ENCODE measurements around the gene LEMD3. TPM values are rescaled to one million over a fixed set of nuclear protein-coding genes. Genes with fewer than 3 reads are reported as not detected.
A peak's percentile ranks its signal among the peaks of the same experiment; 100 is the strongest.

The LEMD3 gene
- total and polyA plus RNA-seq, 2 of the 8 experiments (the other 6 are each of a cell fraction or from before 2014, with no cell fraction given) = 5.8 to 33.2 TPM

DNA sequence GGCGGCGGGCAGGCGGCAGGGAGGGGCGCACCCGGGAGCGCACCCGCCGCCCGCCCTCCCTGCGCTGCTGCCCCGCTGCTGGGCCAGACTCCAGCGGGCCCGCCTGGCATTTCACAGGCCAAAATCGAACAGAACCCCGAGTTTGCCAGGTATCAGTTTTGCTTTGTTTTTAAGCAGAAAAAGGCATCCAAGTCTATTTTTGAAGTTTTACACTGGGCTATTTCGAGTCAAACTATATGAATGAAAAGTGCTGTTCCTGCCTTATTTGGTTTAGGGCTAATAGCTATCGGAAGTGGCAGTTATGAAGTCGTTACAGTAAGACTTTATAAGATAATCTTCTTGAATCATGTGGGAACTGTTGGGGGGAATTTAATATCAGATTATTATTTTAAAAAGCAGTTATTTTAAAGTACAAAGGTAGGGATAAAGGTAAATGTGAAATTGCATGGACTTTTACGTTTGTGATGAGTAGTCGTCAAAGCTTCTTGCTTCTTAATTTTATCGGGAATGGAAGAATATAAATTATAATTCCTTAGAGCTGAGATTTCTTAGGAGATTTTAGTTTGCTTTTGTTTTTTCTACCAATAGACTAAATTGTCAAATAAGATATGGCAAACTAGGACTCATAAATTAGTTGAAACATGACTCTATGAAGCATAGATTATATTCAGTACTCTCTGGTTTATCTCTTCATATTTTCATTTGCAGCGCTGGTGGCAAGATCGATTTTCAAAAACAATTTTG lies 110.2 kb downstream of the LEMD3 start:
- H3K4me2 ChIP-seq (ENCODE audit: insufficient read depth in 1 of 2, low read depth in 2 of 2, low read length in 2 of 2) = peak overlapping the region; percentile 80 to 85
- H3K23ac ChIP-seq (ENCODE audit: insufficient read length) = no peak overlapping the region
- no peak for DNase-seq (ENCODE audit: low read depth in 1 of 2, low spot score in 2 of 2)
- no peak overlapping the region for H2BK20ac ChIP-seq (ENCODE audit: low read length)
- no peaks in the 10 kb centered on the region for H3K79me1 ChIP-seq (ENCODE audit: low read depth, low read length)
- H2BK12ac ChIP-seq (ENCODE audit: low read depth, low read length) = no peak overlapping the region
- no peaks in the 10 kb centered on the region for H4K20me1 ChIP-seq (replicated peaks in 1 of 2; ENCODE audit: control insufficient read depth in 1 of 2, insufficient read depth in 2 of 2, low read length in 2 of 2)
- peaks cover 13% of the 10 kb centered on the region; the same call in 1 of the 2 replicates for H3K23me2 ChIP-seq (ENCODE audit: low read depth, low read length)
- H2AK5ac ChIP-seq (ENCODE audit: low read depth, low read length) = no peak overlapping the region
- H4K5ac ChIP-seq (ENCODE audit: insufficient read length, low read depth, low read length) = no peak overlapping the region
- H3K79me2 ChIP-seq (ENCODE audit: control insufficient read depth in 1 of 2, insufficient read depth in 2 of 2, low read length in 2 of 2) = no peaks in the 10 kb centered on the region
- ChIA-PET POLR2A (ENCODE audit: partially characterized antibody) (no interaction called here), CTCF (ENCODE audit: partially characterized antibody) (interaction anchor here (1.0 kb wide), 1 partner anchor 637 kb away, joined by 3 read pairs; no protein-coding TSS in a partner anchor)
- H3K4me3 ChIP-seq (ENCODE audit: extremely low read depth in 1 of 4, insufficient read depth in 2 of 4, low read depth in 3 of 4, low read length in 4 of 4) = peak overlapping the region; percentile 68 to 93 (median 77)
- no peak overlapping the region for H2BK15ac ChIP-seq (ENCODE audit: low read length)
- H3K27me3 ChIP-seq (replicated peaks in 1 of 4; ENCODE audit: control insufficient read depth in 3 of 4, extremely low read depth in 1 of 4, insufficient read depth in 3 of 4, low read length in 3 of 4) = peaks cover 0 to 4% (median 1%) of the 10 kb centered on the region in 4 experiments; a peak in 5 of 7 replicates
- H2BK5ac ChIP-seq (ENCODE audit: low read depth, low read length) = no peak overlapping the region
- no peak overlapping the region for H2BK120ac ChIP-seq (replicated peaks; ENCODE audit: low read depth, low read length)
- H2AFZ ChIP-seq (ENCODE audit: low read length) = 0 out of 2 replicates have a peak overlapping the region, but pooled peaks have one; percentile 28
- H3K4ac ChIP-seq (replicated peaks; ENCODE audit: insufficient read length, low read depth, low read length) = no peak overlapping the region
- no peaks in the 10 kb centered on the region for H3K36me3 ChIP-seq (ENCODE audit: control insufficient read depth in 2 of 4, insufficient read depth in 4 of 4, low read length in 3 of 4)
- H4K8ac ChIP-seq (ENCODE audit: extremely low read depth, insufficient read depth, low read length) = no peak overlapping the region
- 31% methylated on average over 16 of the region's 23 CpGs; no CpG with 5 or more reads in 1 of the 2 experiments for WGBS, 2 experiments (ENCODE audit: extremely low coverage in 1 of 2, insufficient coverage in 1 of 2, insufficient read length in 1 of 2, insufficient replicate concordance in 2 of 2, low coverage in 1 of 2, low lambda C conversion rate in 2 of 2, missing lambda C conversion rate in 1 of 2)
- no peak overlapping the region for H3K56ac ChIP-seq (replicated peaks; ENCODE audit: insufficient read length, low read depth, low read length)
- H3K18ac ChIP-seq (ENCODE audit: extremely low read depth, low read length) = no peak overlapping the region
- H3K14ac ChIP-seq (ENCODE audit: insufficient read length) = no peak overlapping the region
- no peak overlapping the region for H4K91ac ChIP-seq (replicated peaks; ENCODE audit: insufficient read length, low read length)
- no peak overlapping the region for H3K9ac ChIP-seq (replicated peaks in 1 of 4; ENCODE audit: extremely low read depth in 1 of 4, low read depth in 3 of 4, low read length in 3 of 4)
- FAIRE-seq = no peak
- H3K27ac ChIP-seq (ENCODE audit: low read depth, low read length) = no peak overlapping the region
- peaks cover 0 to 5% (median 3%) of the 10 kb centered on the region in 4 experiments; a peak in 4 of 7 replicates for H3K4me1 ChIP-seq (replicated peaks in 1 of 4; ENCODE audit: control insufficient read depth in 3 of 4, insufficient read depth in 4 of 4, low read length in 3 of 4)
- H3K9me3 ChIP-seq (ENCODE audit: insufficient read depth in 2 of 2, low read depth in 1 of 2, low read length in 1 of 2) = no peaks in the 10 kb centered on the region
- TF ChIP-seq RAD21 (IDR thresholded peaks at IDR 0.05 in 1 of 2, conservative IDR thresholded peaks at IDR 0.05 in 1 of 2; ENCODE audit: low read depth in 2 of 2, low read length in 2 of 2) = no peak
- no peak for TF ChIP-seq SIX5 (IDR thresholded peaks at IDR 0.05; ENCODE audit: low read depth, low read length)
- no peak for TF ChIP-seq YY1 (IDR thresholded peaks at IDR 0.05; ENCODE audit: low read depth, low read length)
- no peak; the same call in 1 of the 2 replicates for TF ChIP-seq KDM1A (IDR thresholded peaks at IDR 0.05; ENCODE audit: borderline replicate concordance, low read length)
- TF ChIP-seq RNF2 (IDR thresholded peaks at IDR 0.05; ENCODE audit: borderline replicate concordance, low read depth, low read length, missing control alignments, poor library complexity, severe bottlenecking) = no peak
- TF ChIP-seq ZNF274 (IDR thresholded peaks at IDR 0.05; ENCODE audit: borderline replicate concordance, extremely low read depth, low read length) = no peak
- no peak for TF ChIP-seq CEBPB (IDR thresholded peaks at IDR 0.05; ENCODE audit: low read depth, low read length)
- TF ChIP-seq HDAC6 (IDR thresholded peaks at IDR 0.05; ENCODE audit: low read depth, low read length) = no peak
- no peak for TF ChIP-seq SP4 (IDR thresholded peaks at IDR 0.05; ENCODE audit: low read length)
- TF ChIP-seq NANOG (IDR thresholded peaks at IDR 0.05; ENCODE audit: insufficient read depth, low read depth, low read length, poor library complexity, severe bottlenecking) = no peak
- TF ChIP-seq, protein P1, sequence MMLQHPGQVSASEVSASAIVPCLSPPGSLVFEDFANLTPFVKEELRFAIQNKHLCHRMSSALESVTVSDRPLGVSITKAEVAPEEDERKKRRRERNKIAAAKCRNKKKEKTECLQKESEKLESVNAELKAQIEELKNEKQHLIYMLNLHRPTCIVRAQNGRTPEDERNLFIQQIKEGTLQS (IDR thresholded peaks at IDR 0.05; ENCODE audit: insufficient read depth, low read depth, low read length) = no peak

Measured in H1 (cell line).